Measurements from ENCODE around the gene ELMOD3. TPM values are rescaled to one million over a fixed set of nuclear protein-coding genes. Genes with fewer than 3 reads are reported as not detected.
"Not testable (repeated sequence)": the region's sequence is repeated elsewhere in the genome, so short reads cannot be mapped to it uniquely, and the experiment has no call there.

Gene ELMOD3
- 10.5 TPM for total RNA-seq

DNA sequence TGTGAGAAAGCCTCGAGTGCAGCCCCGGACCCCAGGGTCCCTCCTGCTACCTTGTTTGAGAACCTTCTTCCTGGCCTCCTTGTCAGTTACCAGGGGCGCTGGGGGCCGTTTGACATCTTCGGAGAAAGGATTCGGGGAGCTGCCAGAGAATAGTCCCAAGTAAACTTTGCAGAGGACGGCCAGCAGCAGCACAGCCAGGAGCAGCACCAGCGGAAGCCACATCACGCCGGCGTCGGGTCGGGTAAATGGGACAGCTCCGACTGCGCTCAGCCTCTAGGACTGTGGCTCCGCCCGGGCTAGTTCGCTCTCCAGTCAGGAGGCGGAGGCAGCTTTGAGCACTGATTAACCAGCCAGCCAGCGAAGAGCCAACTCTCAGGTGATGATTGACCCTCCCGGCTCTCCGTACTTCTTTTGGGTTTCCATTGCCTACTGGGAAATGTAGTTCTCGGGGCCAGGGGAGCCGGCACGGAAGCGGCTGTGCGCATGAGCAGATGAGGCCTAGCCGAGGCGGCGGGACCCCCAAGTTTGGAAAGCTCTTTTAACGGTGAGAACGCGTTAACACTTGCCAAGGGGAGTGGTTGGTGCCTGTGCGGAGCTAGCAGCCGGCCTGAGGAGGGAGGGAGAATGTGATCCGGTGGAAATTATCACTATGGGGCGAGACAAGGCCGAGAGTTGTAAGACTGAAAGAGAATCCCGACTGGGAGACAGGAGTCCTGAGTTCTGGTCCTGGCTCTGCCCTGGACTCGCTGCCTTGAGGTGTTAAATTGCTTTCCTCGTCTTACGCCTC is at the start of gene ELMOD3, which contains the start of gene RETSAT:
Gene ELMOD3 (plus strand): TSS at position 484 of the 787 bp plus-strand sequence. CDS start 2,430 bp downstream, outside the sequence.
Gene RETSAT (minus strand): TSS at position 243 of the 787 bp plus-strand sequence. CDS start 21 bp downstream, at position 222.
- DNase-seq (ENCODE audit: low read depth in 2 of 3, low spot score in 2 of 3) = peak; percentile 93 to 100 (median 98)

GRCh38 chr2:85307527-85307897 is 47.1 kb upstream of the ELMOD3 start:
- DNase-seq (ENCODE audit: low read depth in 2 of 3, low spot score in 2 of 3) = no peak

- no peak for DNase-seq (ENCODE audit: low read depth in 2 of 3, low spot score in 2 of 3)
Measured at GRCh38 chr2:85308201-85308600, 46.4 kb upstream of the ELMOD3 start.

GRCh38 chr2:85308896-85309555 is 45.5 kb upstream of the ELMOD3 start:
- DNase-seq (ENCODE audit: low read depth in 2 of 3, low spot score in 2 of 3) = peak in 1 of 3 donors; percentile 21

GRCh38 chr2:85309699-85310321 is 44.8 kb upstream of the ELMOD3 start:
- DNase-seq (ENCODE audit: low read depth in 2 of 3, low spot score in 2 of 3) = no peak

GRCh38 chr2:85310330-85310729 is 44.2 kb upstream of the ELMOD3 start:
- no peak for DNase-seq (ENCODE audit: low read depth in 2 of 3, low spot score in 2 of 3)

DNA sequence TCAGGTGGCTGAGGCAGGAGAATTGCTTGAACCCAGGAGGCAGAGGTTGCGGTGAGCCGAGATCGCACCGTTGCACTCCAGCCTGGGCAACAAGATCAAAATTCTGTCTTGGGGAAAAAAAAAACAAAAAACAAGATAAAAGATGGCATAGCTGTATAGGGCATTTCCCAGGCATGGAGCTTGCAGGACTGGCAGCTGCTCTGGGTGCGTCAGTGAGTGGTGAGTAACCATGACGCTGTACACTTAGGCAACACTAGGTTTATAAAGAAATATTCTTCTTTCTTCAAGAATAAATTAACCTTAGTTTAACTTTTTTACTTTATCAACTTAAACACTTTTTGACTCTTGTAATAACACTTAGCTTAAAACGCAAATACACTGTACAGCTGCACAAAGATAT is 42.2 kb upstream of the ELMOD3 start:
- no peak for DNase-seq (ENCODE audit: low read depth in 2 of 3, low spot score in 2 of 3)

DNA sequence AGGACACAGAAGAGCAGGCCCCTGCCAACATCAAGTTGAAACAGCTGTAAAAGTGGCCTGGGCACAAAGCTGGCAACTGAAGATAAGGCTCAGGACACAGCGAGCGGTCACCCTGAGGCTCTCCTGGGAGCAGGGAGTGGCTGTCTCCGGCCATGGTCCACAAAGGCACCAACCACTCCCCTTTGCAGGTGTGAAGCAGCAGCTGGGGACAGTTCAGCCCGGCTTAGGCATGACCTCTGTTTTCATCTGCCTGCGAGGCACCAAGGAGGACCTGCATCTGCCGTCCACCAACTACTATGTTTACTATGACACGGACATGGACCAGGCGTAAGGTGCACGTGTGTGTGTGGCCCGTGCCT is 39.7 kb upstream of the ELMOD3 start:
- DNase-seq (ENCODE audit: low read depth in 2 of 3, low spot score in 2 of 3) = no peak

DNA sequence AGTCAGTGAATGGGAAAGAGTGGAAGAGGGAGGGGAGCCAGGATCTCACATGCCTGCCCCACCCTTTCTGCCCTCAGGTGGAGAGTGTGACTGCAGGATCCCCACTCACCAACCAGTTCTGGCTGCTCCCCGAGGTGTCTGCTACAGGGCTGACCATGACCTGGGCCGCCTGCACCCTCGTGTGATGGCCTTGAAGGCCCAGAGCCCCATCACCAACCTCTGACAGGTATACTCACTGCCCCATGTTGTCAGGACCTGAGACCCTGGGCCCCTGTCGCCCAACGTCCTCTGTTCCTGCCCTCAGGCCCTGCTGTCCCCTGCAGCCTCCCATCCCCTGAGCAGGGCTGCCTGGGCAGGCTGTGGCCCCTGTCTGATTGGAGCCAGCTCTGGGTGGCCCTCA is 38.6 kb upstream of the ELMOD3 start:
- DNase-seq (ENCODE audit: low read depth in 2 of 3, low spot score in 2 of 3) = not testable (repeated sequence)

- no peak for DNase-seq (ENCODE audit: low read depth in 2 of 3, low spot score in 2 of 3)
Measured at GRCh38 chr2:85318222-85319074, 36.1 kb upstream of the ELMOD3 start.

GRCh38 chr2:85319796-85320195 is 34.8 kb upstream of the ELMOD3 start:
- DNase-seq (ENCODE audit: low read depth in 2 of 3, low spot score in 2 of 3) = no peak

- no peak for DNase-seq (ENCODE audit: low read depth in 2 of 3, low spot score in 2 of 3)
Measured at GRCh38 chr2:85323351-85323987, 31.1 kb upstream of the ELMOD3 start.

DNA sequence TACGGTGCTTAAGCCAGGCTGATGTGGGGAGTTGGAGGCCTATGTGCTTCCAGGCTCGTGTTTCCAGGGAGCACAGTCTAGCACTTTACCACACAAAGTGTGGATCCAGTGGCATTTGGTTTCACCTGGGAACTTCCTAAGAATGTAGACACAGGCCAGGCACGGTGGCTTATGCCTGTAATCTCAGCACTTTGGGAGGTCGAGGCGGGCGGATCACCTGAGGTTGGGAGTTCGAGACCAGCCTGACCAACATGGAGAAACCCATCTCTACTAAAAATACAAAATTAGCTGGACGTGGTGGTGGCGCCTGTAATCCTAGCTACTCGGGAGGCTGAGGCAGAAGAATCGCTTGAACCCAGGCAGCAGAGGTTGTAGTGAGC is 30.6 kb upstream of the ELMOD3 start:
- not testable (repeated sequence) for DNase-seq (ENCODE audit: low read depth in 2 of 3, low spot score in 2 of 3)

DNA sequence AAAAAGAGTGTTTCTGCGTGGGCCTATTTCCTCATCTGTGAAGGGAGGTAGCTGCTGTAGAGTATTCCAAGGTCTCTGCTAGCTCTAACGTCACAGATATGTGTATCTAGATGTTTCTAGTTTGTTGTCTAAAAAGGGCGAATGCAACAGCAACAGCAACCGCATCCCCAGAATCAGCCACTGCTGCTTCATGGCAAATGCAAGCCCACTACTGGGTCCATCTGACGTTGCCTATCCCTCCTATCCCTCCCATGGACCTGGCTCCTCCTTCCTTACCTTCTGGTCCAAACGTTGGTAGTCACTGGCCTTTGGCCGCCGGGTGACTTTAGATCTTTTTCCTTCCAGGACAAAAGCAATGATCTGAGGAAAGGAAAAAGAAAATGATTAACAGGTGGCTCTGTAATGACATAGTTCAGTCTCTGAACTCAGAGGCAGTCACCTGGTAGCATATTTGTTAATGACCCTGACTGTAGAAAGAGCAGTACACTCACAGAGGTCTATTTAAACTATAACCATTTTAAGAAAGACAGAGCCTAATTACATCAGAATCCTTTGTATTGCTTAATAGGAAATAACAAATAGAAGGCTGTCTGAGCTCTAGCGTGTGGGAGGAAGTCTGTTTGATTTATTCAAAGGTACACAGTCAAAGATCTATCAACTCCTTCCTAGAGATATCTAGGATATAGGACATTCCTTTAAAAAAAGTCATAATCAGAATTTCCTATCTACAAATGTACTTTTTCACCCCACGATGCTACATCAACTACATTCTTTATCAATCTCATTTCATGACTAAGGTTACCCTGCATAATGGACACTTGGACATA is 29.7 kb upstream of the ELMOD3 start:
- DNase-seq (ENCODE audit: low read depth in 2 of 3, low spot score in 2 of 3) = no peak

DNA sequence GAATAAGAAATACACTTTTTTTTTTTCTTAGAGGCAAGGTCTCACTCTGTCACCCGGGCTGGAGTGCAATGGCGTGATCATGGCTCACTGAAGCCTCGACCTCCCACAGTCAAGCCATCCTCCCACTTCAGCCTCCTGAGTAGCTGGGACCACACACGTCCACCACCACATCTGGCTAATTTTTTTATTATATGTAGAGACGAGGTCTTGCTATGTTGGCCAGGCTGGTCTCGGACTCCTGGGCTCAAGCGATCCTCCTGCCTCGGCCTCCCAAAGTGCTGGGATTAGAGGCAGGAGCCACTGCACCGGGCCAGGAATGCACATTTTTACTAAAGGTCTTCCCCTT is 29.1 kb upstream of the ELMOD3 start:
- DNase-seq (ENCODE audit: low read depth in 2 of 3, low spot score in 2 of 3) = no peak

GRCh38 chr2:85326406-85327159 is 28.0 kb upstream of the ELMOD3 start:
- DNase-seq (ENCODE audit: low read depth in 2 of 3, low spot score in 2 of 3) = peak in 2 of 3 donors; percentile 49 to 65

- DNase-seq (ENCODE audit: low read depth in 2 of 3, low spot score in 2 of 3) = peak in 2 of 3 donors; percentile 37 to 61
Measured at GRCh38 chr2:85327160-85327821, 27.3 kb upstream of the ELMOD3 start.

All from hematopoietic multipotent progenitor cell (in vitro differentiated cells).